PC-9 (cell line): Measurements from ENCODE around the gene PSMA7. TPM values are rescaled to one million over a fixed set of nuclear protein-coding genes. Genes with fewer than 3 reads are reported as not detected.

ENCODE experiments used
- BruUV-seq: library from RNA; stranded (reverse); fragments of 400-500 nt; replicated peaks from 2 replicates; lab custom pipeline; 2021; lab: Mats Ljungman, UMichigan
- CTCF ChIA-PET: fragments of 300-600 bp; sonication (Branson Sonifier 250); formaldehyde crosslinking; loops from one replicate; lab custom pipeline; 2022; ENCODE audit warnings: antibody characterized with exemption; lab: Charles Lee
- POLR2A ChIA-PET: fragments of 300-600 bp; sonication (Branson Sonifier 250); formaldehyde crosslinking; loops from one replicate; lab custom pipeline; 2022; ENCODE audit warnings: antibody characterized with exemption; ENCODE audit not compliant: unreplicated experiment; lab: Charles Lee
- DNase-seq, 2 experiments: peaks; one replicate each; pipeline versions ENCODE4 v3.0.0 to v3.0.0-alpha.2; 2015 to 2022; ENCODE audit warnings: mixed read lengths in 1 of 2
- H2AFZ ChIP-seq: fragments of 200-600 bp; sonication (generic); 2 replicates; pipeline ENCODE4 v1.8.1; 2017; ENCODE audit warnings: antibody characterized with exemption
- H3F3A ChIP-seq: fragments of 200-600 bp; sonication (generic); 2 replicates; pipeline ENCODE4 v1.8.1; 2017; ENCODE audit warnings: antibody characterized with exemption, mild to moderate bottlenecking, low read depth; ENCODE audit not compliant: insufficient read depth
- H3K27ac ChIP-seq: fragments of 200-600 bp; sonication (generic); 2 replicates; pipeline ENCODE4 v1.6.1; 2016; ENCODE audit warnings: mixed run types
- H3K27me3 ChIP-seq: fragments of 200-600 bp; sonication (generic); 2 replicates; pipeline ENCODE4 v1.6.1; 2016; ENCODE audit warnings: low read depth, mixed run types; ENCODE audit not compliant: insufficient read depth
- H3K36me3 ChIP-seq: fragments of 200-600 bp; sonication (generic); 2 replicates; pipeline ENCODE4 v1.6.1; 2016; ENCODE audit warnings: low read depth, mixed run types
- H3K4me1 ChIP-seq: fragments of 200-600 bp; sonication (generic); replicated peaks from 2 replicates; pipeline ENCODE4 v1.6.1; 2016; ENCODE audit warnings: mixed run types; ENCODE audit not compliant: insufficient read depth
- H3K4me2 ChIP-seq: fragments of 200-600 bp; sonication (generic); 2 replicates; pipeline ENCODE4 v1.6.1; 2017; ENCODE audit warnings: mixed run types
- H3K4me3 ChIP-seq: fragments of 200-600 bp; sonication (generic); 2 replicates; pipeline ENCODE4 v1.6.1; 2016; ENCODE audit warnings: mixed run types
- H3K79me2 ChIP-seq: fragments of 200-600 bp; sonication (generic); 2 replicates; pipeline ENCODE4 v1.6.1; 2017; ENCODE audit warnings: low read depth, mixed run types
- H3K9me2 ChIP-seq: fragments of 200-600 bp; sonication (generic); 2 replicates; pipeline ENCODE4 v1.8.1; 2017; ENCODE audit warnings: mild to moderate bottlenecking; ENCODE audit not compliant: insufficient read depth
- H3K9me3 ChIP-seq: fragments of 200-600 bp; sonication (generic); 2 replicates; pipeline ENCODE4 v1.8.1; 2016; ENCODE audit warnings: low read depth; ENCODE audit not compliant: insufficient read depth
- H4K20me1 ChIP-seq: fragments of 200-600 bp; sonication (generic); 2 replicates; pipeline ENCODE4 v1.8.1; 2017; ENCODE audit not compliant: insufficient read depth
- CTCF ChIP-seq: fragments of 200-600 bp; sonication (generic); conservative IDR thresholded peaks from 2 replicates; pipeline ENCODE4 v1.6.1; 2017; ENCODE audit warnings: mixed run types, antibody characterized with exemption, mild to moderate bottlenecking, moderate library complexity
- EZH2 ChIP-seq: fragments of 200-600 bp; sonication (generic); IDR thresholded peaks from 2 replicates; pipeline ENCODE4 v1.8.0; 2017; ENCODE audit warnings: antibody characterized with exemption, low read depth
- intact Hi-C: fragments of 100-400 bp; cut with micrococcal nuclease; formaldehyde crosslinking; loops from one replicate; pipeline ENCODE4 v1.10.0; 2022; ENCODE audit not compliant: unreplicated experiment
- total RNA-seq: library from RNA; stranded (reverse); gene quantifications from 2 replicates; pipeline ENCODE4 v1.2.3, GENCODE V29; 2021

The PSMA7 gene
- total RNA-seq, 1 experiment from 2014 or later, result 391 TPM

- intact Hi-C loops, result loop anchor here (5.0 kb wide), 2 partner anchors 77 to 268 kb away; partner anchors contain the start of gene CABLES2
- H4K20me1 ChIP-seq, result peaks cover 68% of the 10 kb centered on the region
Measured at GRCh38 chr20:62138912-62139311, 4.3 kb downstream of the PSMA7 start.

GRCh38 chr20:62138204-62138543 is 5.0 kb downstream of the PSMA7 start:
- H4K20me1 ChIP-seq, result peaks cover 71% of the 10 kb centered on the region
- H3K27me3 ChIP-seq, result no peaks in the 10 kb centered on the region
- ChIA-PET CTCF (interaction anchor here (0.6 to 0.7 kb wide), 2 partner anchors 14 to 22 kb away, joined by 13 to 23 read pairs; no protein-coding TSS in a partner anchor), POLR2A (no interaction called here)
- no peak overlapping the region for H3K27ac ChIP-seq
- BruUV-seq, result no TSS peak
- H3F3A ChIP-seq, result peaks cover 60% of the 10 kb centered on the region
- no peaks in the 10 kb centered on the region for H3K9me2 ChIP-seq
- peaks cover 43% of the 10 kb centered on the region for H3K36me3 ChIP-seq
- no peak for DNase-seq
- no peak overlapping the region for H2AFZ ChIP-seq
- H3K4me3 ChIP-seq, result no peak overlapping the region
- intact Hi-C loops, result loop anchor here (5.0 kb wide), 2 partner anchors 76 to 269 kb away; partner anchors contain the start of gene CABLES2
- peaks cover 39% of the 10 kb centered on the region for H3K79me2 ChIP-seq
- H3K4me2 ChIP-seq, result no peak overlapping the region
- TF ChIP-seq EZH2, result no peak
- no peak for TF ChIP-seq CTCF
- H3K4me1 ChIP-seq, result peaks cover 15% of the 10 kb centered on the region
- no peaks in the 10 kb centered on the region for H3K9me3 ChIP-seq

More at GRCh38 chr20:62138912-62139311, 4.3 kb downstream of the PSMA7 start:
- CTCF ChIA-PET, result interaction anchor here (0.6 kb wide), 1 partner anchor 13 kb away, joined by 23 read pairs; no protein-coding TSS in a partner anchor
- peaks cover 43% of the 10 kb centered on the region for H3K36me3 ChIP-seq
- H3K79me2 ChIP-seq, result peaks cover 39% of the 10 kb centered on the region
- no TSS peak for BruUV-seq
- H3K9me3 ChIP-seq, result no peaks in the 10 kb centered on the region
- peaks cover 15% of the 10 kb centered on the region for H3K4me1 ChIP-seq
- no peak overlapping the region for H3K4me3 ChIP-seq
- H3K9me2 ChIP-seq, result no peaks in the 10 kb centered on the region
- POLR2A ChIA-PET, result interaction anchor here (0.6 kb wide), 1 partner anchor 127 kb away, joined by 4 read pairs; no protein-coding TSS in a partner anchor
- peaks cover 59% of the 10 kb centered on the region for H3F3A ChIP-seq
- no peak for DNase-seq
- TF ChIP-seq CTCF, result no peak
- TF ChIP-seq EZH2, result no peak
- no peak overlapping the region for H3K4me2 ChIP-seq
- H2AFZ ChIP-seq, result no peak overlapping the region
- H3K27me3 ChIP-seq, result no peaks in the 10 kb centered on the region
- no peak overlapping the region for H3K27ac ChIP-seq

GRCh38 chr20:62137478-62138203 is 5.6 kb downstream of the PSMA7 start:
- H3K4me3 ChIP-seq, result no peak overlapping the region
- BruUV-seq, result no TSS peak
- DNase-seq, result no peak
- peaks cover 46% of the 10 kb centered on the region for H3K36me3 ChIP-seq
- POLR2A ChIA-PET, result no interaction called here
- intact Hi-C loops, result loop anchor here (1.0 to 5.0 kb wide), 3 partner anchors 75 to 270 kb away; partner anchors contain the start of gene CABLES2
- H3F3A ChIP-seq, result peaks cover 62% of the 10 kb centered on the region
- H3K27ac ChIP-seq, result no peak overlapping the region
- H3K4me2 ChIP-seq, result no peak overlapping the region
- TF ChIP-seq CTCF, result no peak
- TF ChIP-seq EZH2, result no peak
- H2AFZ ChIP-seq, result no peak overlapping the region
- no peaks in the 10 kb centered on the region for H3K9me2 ChIP-seq
- no peaks in the 10 kb centered on the region for H3K27me3 ChIP-seq
- peaks cover 15% of the 10 kb centered on the region for H3K4me1 ChIP-seq
- CTCF ChIA-PET, result interaction anchor here (0.7 kb wide), 1 partner anchor 22 kb away, joined by 13 read pairs; no protein-coding TSS in a partner anchor
- H3K79me2 ChIP-seq, result peaks cover 37% of the 10 kb centered on the region
- peaks cover 72% of the 10 kb centered on the region for H4K20me1 ChIP-seq
- H3K9me3 ChIP-seq, result no peaks in the 10 kb centered on the region
